Heart right ventricle (tissue), 16 donors: ENCODE data around the gene ADCY2. TPM values are rescaled to one million over a fixed set of nuclear protein-coding genes. Genes with fewer than 3 reads are reported as not detected.

ENCODE experiments used
- ATAC-seq, 8 donors: fragments of 200-7000 bp; cut with Tn5 transposase; one replicate each; pipeline ENCODE4 v1.9.1; 2020; ENCODE audit warnings: mild to moderate bottlenecking in 8 of 8, moderate library complexity in 8 of 8, moderate number of reproducible peaks in 1 of 8
- DNase-seq, 2 donors: peaks; one replicate each; pipeline ENCODE4 v3.0.0-alpha.2; 2020
- H3K27ac ChIP-seq, 10 donors: fragments of 200-600 bp; sonication (generic) in 2 of 10; one replicate each; pipeline versions ENCODE4 v1.5.0 to v1.8.0; 2020 to 2022; ENCODE audit warnings: mild to moderate bottlenecking in 3 of 10
- H3K27me3 ChIP-seq, 7 donors: fragments of 200-600 bp; one replicate each; pipeline ENCODE4 v1.8.0; 2021 to 2022; ENCODE audit warnings: mild to moderate bottlenecking in 2 of 7
- H3K36me3 ChIP-seq, 9 donors: fragments of 200-600 bp; sonication (generic) in 1 of 9; one replicate each; pipeline versions ENCODE4 v1.5.0 to v1.8.0; 2020 to 2022; ENCODE audit warnings: mild to moderate bottlenecking in 2 of 9
- H3K4me1 ChIP-seq, 9 donors: fragments of 200-600 bp; sonication (generic) in 1 of 9; one replicate each; pipeline versions ENCODE4 v1.5.0 to v1.8.0; 2020 to 2022; ENCODE audit warnings: mild to moderate bottlenecking in 4 of 9
- H3K4me3 ChIP-seq, 10 donors: fragments of 200-600 bp; sonication (generic) in 2 of 10; one replicate each; pipeline versions ENCODE4 v1.5.0 to v1.8.0; 2020 to 2022; ENCODE audit warnings: mild to moderate bottlenecking in 7 of 10, moderate library complexity in 2 of 10
- H3K9me3 ChIP-seq, 11 donors: fragments of 200-600 bp in 10 of 11; sonication (generic) in 2 of 11; one replicate each; pipeline versions ENCODE4 v1.5.0 to v1.8.0; 2013 to 2022; ENCODE audit warnings: mild to moderate bottlenecking in 2 of 11, control low read depth in 1 of 11, moderate library complexity in 1 of 11
- CTCF ChIP-seq, 9 donors: fragments of 200-600 bp; sonication (generic) in 2 of 9; IDR thresholded peaks; one replicate each; pipeline versions ENCODE4 v1.5.0 to v1.8.0; 2021 to 2022; ENCODE audit warnings: antibody characterized with exemption in 9 of 9, mild to moderate bottlenecking in 5 of 9, moderate library complexity in 1 of 9
- WGBS, 2 donors: extraction: QIAGEN DNeasy Blood & Tissue Kit; methylation state at CpG; one replicate each; pipeline ENCODE4 v1.1.7; 2013; ENCODE audit warnings: inconsistent platforms in 1 of 2; 5-methylcytosine and 5-hydroxymethylcytosine counted together
- intact Hi-C, 10 donors: fragments of 100-400 bp; cut with DNase I; formaldehyde crosslinking; loops; one replicate each; pipeline versions ENCODE4 v1.11.1 to v1.14.2; 2022
- polyA plus RNA-seq, 2 donors: library from polyadenylated mRNA; stranded (reverse); fragments of 200-250 nt; gene quantifications; one replicate each; pipeline ENCODE4 v1.2.3, GENCODE V29; 2013
- total RNA-seq, 10 donors: library from RNA; stranded (reverse); fragmentation: NEBNext Ultra II Directional in 3 of 10; extraction: Animal tissue kit (Norgen Biotek cat#: 25700) in 3 of 10; gene quantifications; one replicate each; pipeline versions ENCODE4 v1.2.1 to v1.2.4, GENCODE V29; 2021 to 2023
- donor health status: Arrhythmogenic right ventricular cardiomyopathy.
- donor health status: ischemic (EF 13 %, LVEDD 7.1; RV severe dilation, severe dysfunction).
- donor health status: healthy with polysubstance abuse.
- donor health status: DM: no; HTN: yes; CAD: no.
- donor health status: DM: no; HTN: no; CAD: no.
- donor health status: ischemic (EF 25% LVEDD 6.9; RV normal size, moderate dysfunction).
- donor health status: ischemic (EF 25% LVEDD 5.7; RV mildly dilated, moderate dysfunction).
- donor health status: healthy.
- donor health status: DM: yes; HTN: yes; CAD: no.
- donor health status: Ischemic cardiomyopathy.
- donor health status: ischemic (EF 35%, LVEDD 5.7; RV mildly dilated, moderate dysfunction).
- donor health status: nonischemic (EF 11% LVEDD 7.7; RV severe dilation, severe dysfunction).
- donor health status: DM: yes; HTN: yes; CAD: no.
- donor health status: PGD.
- donor health status: ischemic (EF 29% LVEDD 5.4; RV normal size, mild dysfunction).
- donor health status: nonischemic (EF 23%, LVEDD 6.1; RV moderate dilation, normal function).

The ADCY2 gene
- total and polyA plus RNA-seq, 12 donors: 0.04 to 0.90 (median 0.17) TPM

- intact Hi-C loops: no loop called here
- no peak overlapping the region for H3K4me3 ChIP-seq
- H3K27ac ChIP-seq: no peak overlapping the region
- H3K9me3 ChIP-seq: no peaks in the 10 kb centered on the region
- ATAC-seq (no peak), DNase-seq (no peak)
- peaks cover 0 to 55% (median 14%) of the 10 kb centered on the region in 9 donors for H3K36me3 ChIP-seq
- peaks cover 2 to 38% (median 28%) of the 10 kb centered on the region in 9 donors for H3K4me1 ChIP-seq
- TF ChIP-seq CTCF (IDR thresholded peaks at IDR 0.05): no peak
- no peaks in the 10 kb centered on the region for H3K27me3 ChIP-seq
- WGBS, 2 donors: 87 to 90% methylated on average over 2 of the region's 2 CpGs
Measured at GRCh38 chr5:7866196-7866595, 470.3 kb downstream of the ADCY2 start.

- DNase-seq (no peak), ATAC-seq (no peak)
- Histone ChIP-seq H3K36me3 (peaks cover 0 to 54% (median 7%) of the 10 kb centered on the region in 9 donors), H3K9me3 (no peaks in the 10 kb centered on the region), H3K27ac (no peak overlapping the region), H3K4me3 (no peak overlapping the region), H3K27me3 (no peaks in the 10 kb centered on the region), H3K4me1 (peaks cover 2 to 49% (median 29%) of the 10 kb centered on the region in 9 donors)
- no peak for TF ChIP-seq CTCF (IDR thresholded peaks at IDR 0.05)
- intact Hi-C loops: no loop called here
- whole genome bisulfite sequencing, 2 donors: 69 to 70% methylated on average over 3 of the region's 3 CpGs
Measured at GRCh38 chr5:7867260-7867659, 471.3 kb downstream of the ADCY2 start.

- Histone ChIP-seq H3K27ac (peak overlapping the region in 9 of 10 donors; percentile 74 to 94 (median 86)), H3K27me3 (no peaks in the 10 kb centered on the region), H3K36me3 (peaks cover 0 to 53% (median 5%) of the 10 kb centered on the region in 9 donors), H3K4me3 (peak overlapping the region; percentile 63 to 99 (median 97)), H3K9me3 (no peaks in the 10 kb centered on the region), H3K4me1 (peaks cover 2 to 54% (median 36%) of the 10 kb centered on the region in 9 donors)
- intact Hi-C loops: no loop called here
- WGBS, 2 donors: 0 to 1% methylated on average over 8 of the region's 8 CpGs
- DNase-seq (no peak), ATAC-seq (peak in 3 of 8 donors; percentile 3 to 12 (median 8))
- no peak for TF ChIP-seq CTCF (IDR thresholded peaks at IDR 0.05)
Measured at GRCh38 chr5:7868427-7868772, 472.5 kb downstream of the ADCY2 start.

- intact Hi-C loops: no loop called here
- peak; percentile 100 for ATAC-seq
- Histone ChIP-seq H3K27me3 (no peaks in the 10 kb centered on the region), H3K4me3 (peak within 1 kb of the TSS; percentile 63 to 99 (median 97)), H3K4me1 (peaks cover 2 to 54% (median 36%) of the 10 kb centered on the region in 9 donors), H3K9me3 (no peaks in the 10 kb centered on the region), H3K27ac (peak within 1 kb of the TSS; percentile 17 to 94 (median 85)), H3K36me3 (peaks cover 0 to 53% (median 5%) of the 10 kb centered on the region in 9 donors)
- DNase-seq: peak; percentile 93 to 94
- 0% methylated on average over 79 to 83 of the region's 83 CpGs for WGBS, 2 donors
- TF ChIP-seq CTCF (IDR thresholded peaks at IDR 0.05): peak in 1 of 9 donors; percentile 7
Measured at GRCh38 chr5:7868773-7869473, 473.0 kb downstream of the ADCY2 start, which contains the start of the genes FASTKD3 and MTRR. TSS of gene FASTKD3 (minus strand) at chr5:7869031. CDS start at chr5:7868083, 948 bp downstream. TSS of gene MTRR (plus strand) at chr5:7869148. CDS start at chr5:7870795, 1,647 bp downstream.
